Spleen (tissue), 7 donors: ENCODE measurements around the gene ADARB2.

Experiments used
- CTCF ChIP-seq, 11 experiments: fragments of 200-600 bp in 7 of 11; fragments of 450-650 bp in 4 of 11; sonication (generic) in 4 of 11; IDR thresholded peaks in 8 of 11; conservative IDR thresholded peaks in 3 of 11; 1 replicate in 7 of 11; 2 replicates in 4 of 11; pipeline versions ENCODE4 v1.4.0 to v1.8.0; 2016 to 2021; ENCODE audit warnings: antibody characterized with exemption in 11 of 11, inconsistent platforms in 4 of 11, mild to moderate bottlenecking in 1 of 11
- POLR2A ChIP-seq, 3 donors: fragments of 450-650 bp; IDR thresholded peaks; one replicate each; pipeline ENCODE4 v1.5.1; 2017; ENCODE audit warnings: antibody characterized with exemption in 3 of 3, mild to moderate bottlenecking in 1 of 3
- POLR2AphosphoS5 ChIP-seq, 3 donors: sonication (generic); formaldehyde crosslinking; IDR thresholded peaks; one replicate each; pipeline ENCODE4 v1.5.1; 2017; ENCODE audit warnings: antibody characterized with exemption in 3 of 3
- donor health status: DM: no; HTN: no; CAD: no; lungs with moderate emphysema.
- donor health status: DM: no; HTN: no; CAD: no.
- donor health status: DM: no; HTN: no; CAD: no.

- TF ChIP-seq CTCF (IDR thresholded peaks at IDR 0.05 in 8 of 11, conservative IDR thresholded peaks at IDR 0.05 in 3 of 11) = no peak
- TF ChIP-seq POLR2AphosphoS5 (IDR thresholded peaks at IDR 0.05) = no peak
- TF ChIP-seq POLR2A (IDR thresholded peaks at IDR 0.05) = no peak
Observed at GRCh38 chr10:1177936-1178335, 559.4 kb downstream of the ADARB2 start.
